Pancreas (tissue), 10 donors: ENCODE results near the gene MAPK4. TPM values are rescaled to one million over a fixed set of nuclear protein-coding genes. Genes with fewer than 3 reads are reported as not detected.

Experiments used
- ATAC-seq, 4 donors: fragments of 200-7000 bp; cut with Tn5 transposase; one replicate each; pipeline versions ENCODE4 v1.8.0 to v1.9.1; 2020; ENCODE audit warnings: mild to moderate bottlenecking in 4 of 4, moderate library complexity in 4 of 4
- DNase-seq, 6 donors: peaks; one replicate each; pipeline ENCODE4 v3.0.0-alpha.2; 2020
- FAIRE-seq: peaks from 2 replicates; lab custom pipeline; 2012; peaks lifted over from hg19 to GRCh38; lab: Jason Lieb, UNC
- H3K27ac ChIP-seq, 4 donors: fragments of 200-600 bp; sonication (generic); 1 replicate in 3 of 4; 2 replicates in 1 of 4; pipeline versions ENCODE4 v1.5.0 to v1.8.0; 2020
- H3K27me3 ChIP-seq, 4 donors: fragments of 200-600 bp; one replicate each; pipeline ENCODE4 v1.8.0; 2021
- H3K36me3 ChIP-seq, 3 donors: fragments of 200-600 bp; sonication (generic) in 1 of 3; one replicate each; pipeline versions ENCODE4 v1.5.0 to v1.8.0; 2020 to 2021
- H3K4me1 ChIP-seq, 3 donors: fragments of 200-600 bp; one replicate each; pipeline ENCODE4 v1.8.0; 2021
- H3K4me3 ChIP-seq, 4 donors: fragments of 200-600 bp; sonication (generic) in 2 of 4; one replicate each; pipeline versions ENCODE4 v1.5.0 to v1.8.0; 2020 to 2021
- H3K9me3 ChIP-seq, 4 donors: fragments of 200-600 bp; one replicate each; pipeline ENCODE4 v1.8.0; 2021
- CTCF ChIP-seq, 4 donors: fragments of 200-600 bp; sonication (generic) in 3 of 4; IDR thresholded peaks; one replicate each; pipeline versions ENCODE4 v1.5.0 to v1.8.0; 2021; ENCODE audit warnings: antibody characterized with exemption in 4 of 4
- WGBS, 2 donors: extraction: QIAGEN DNeasy Blood & Tissue Kit; methylation state at CpG; one replicate each; pipeline ENCODE4 v1.1.7; 2013; 5-methylcytosine and 5-hydroxymethylcytosine counted together
- intact Hi-C, 3 donors: fragments of 100-400 bp; cut with DNase I; formaldehyde crosslinking; loops; one replicate each; pipeline versions ENCODE4 v1.11.1 to v1.14.2; 2022
- polyA plus RNA-seq, 2 donors: library from polyadenylated mRNA; stranded (reverse); fragments of 200-250 nt; gene quantifications; one replicate each; pipeline ENCODE4 v1.2.3, GENCODE V29; 2013
- total RNA-seq, 6 donors: library from RNA; stranded (reverse); fragmentation: NEBNext Ultra II Directional in 4 of 6; extraction: Animal tissue kit (Norgen Biotek cat#: 25700) in 4 of 6; gene quantifications; one replicate each; pipeline versions ENCODE4 v1.2.1 to v1.2.4, GENCODE V29; 2021 to 2023
- donor health status: healthy with polysubstance abuse.
- donor health status: DM: no; HTN: no; CAD: no; lungs with moderate emphysema.
- donor health status: DM: no; HTN: no; CAD: no.
- donor health status: control.
- donor health status: control.
- donor health status: Bipolar disorder and iron deficiency.
- donor health status: DM: yes; HTN: yes; CAD: no.
- donor health status: DM: no; HTN: no; CAD: no.
- donor health status: DM: no; HTN: no; CAD: no.
- donor health status: DM: yes; HTN: yes; CAD: no.

Gene MAPK4
- total and polyA plus RNA-seq, 8 donors, result 0.46 to 2.5 (median 0.80) TPM

- Histone ChIP-seq H3K27me3 (no peaks in the 10 kb centered on the region), H3K27ac (no peak overlapping the region), H3K36me3 (no peaks in the 10 kb centered on the region), H3K4me1 (no peaks in the 10 kb centered on the region), H3K9me3 (no peaks in the 10 kb centered on the region), H3K4me3 (no peak overlapping the region)
- ATAC-seq, result no peak
- intact Hi-C loops, result no loop called here
- DNase-seq, result no peak
- FAIRE-seq, result no peak
- no peak for TF ChIP-seq CTCF (IDR thresholded peaks at IDR 0.05)
These were observed 183.1 kb downstream of the MAPK4 start for GRCh38 chr18:50742952-50743351.

GRCh38 chr18:50744253-50744652 lies 184.4 kb downstream of the MAPK4 start:
- Histone ChIP-seq H3K27me3 (no peaks in the 10 kb centered on the region), H3K36me3 (no peaks in the 10 kb centered on the region), H3K27ac (no peak overlapping the region), H3K9me3 (no peaks in the 10 kb centered on the region), H3K4me1 (no peaks in the 10 kb centered on the region), H3K4me3 (no peak overlapping the region)
- 81 to 88% methylated on average over 4 of the region's 4 CpGs for WGBS, 2 donors
- FAIRE-seq, result no peak
- no peak for ATAC-seq
- no peak for DNase-seq
- intact Hi-C loops, result no loop called here
- TF ChIP-seq CTCF (IDR thresholded peaks at IDR 0.05), result no peak

GRCh38 chr18:50745945-50746344 lies 186.1 kb downstream of the MAPK4 start:
- intact Hi-C loops, result no loop called here
- Histone ChIP-seq H3K4me3 (no peak overlapping the region), H3K27me3 (no peaks in the 10 kb centered on the region), H3K27ac (no peak overlapping the region), H3K9me3 (no peaks in the 10 kb centered on the region), H3K4me1 (no peaks in the 10 kb centered on the region), H3K36me3 (no peaks in the 10 kb centered on the region)
- no peak for ATAC-seq
- TF ChIP-seq CTCF (IDR thresholded peaks at IDR 0.05), result no peak
- DNase-seq, result no peak
- no peak for FAIRE-seq
- 71 to 79% methylated on average over 5 of the region's 5 CpGs for WGBS, 2 donors

GRCh38 chr18:50747849-50748242 lies 188.0 kb downstream of the MAPK4 start:
- no peak for ATAC-seq
- no peak for TF ChIP-seq CTCF (IDR thresholded peaks at IDR 0.05)
- H3K27me3 ChIP-seq, result no peaks in the 10 kb centered on the region
- intact Hi-C loops, result no loop called here
- H3K9me3 ChIP-seq, result no peaks in the 10 kb centered on the region
- no peak for FAIRE-seq
- WGBS, 2 donors, result 0% methylated on average over 1 of the region's 1 CpG
- no peak overlapping the region for H3K27ac ChIP-seq
- H3K4me3 ChIP-seq, result no peak overlapping the region
- H3K36me3 ChIP-seq, result no peaks in the 10 kb centered on the region
- no peaks in the 10 kb centered on the region for H3K4me1 ChIP-seq
- no peak for DNase-seq

GRCh38 chr18:50748243-50749229 lies 188.6 kb downstream of the MAPK4 start:
- no peak for TF ChIP-seq CTCF (IDR thresholded peaks at IDR 0.05)
- intact Hi-C loops, result no loop called here
- no peak for FAIRE-seq
- ATAC-seq, result no peak
- no peak for DNase-seq
- H3K4me3 ChIP-seq, result no peak overlapping the region
- H3K36me3 ChIP-seq, result no peaks in the 10 kb centered on the region
- H3K27ac ChIP-seq, result no peak overlapping the region
- H3K4me1 ChIP-seq, result no peaks in the 10 kb centered on the region
- no peaks in the 10 kb centered on the region for H3K9me3 ChIP-seq
- H3K27me3 ChIP-seq, result no peaks in the 10 kb centered on the region
- WGBS, 2 donors, result 63% methylated on average over 9 of the region's 9 CpGs
